Mononuclear cell (primary cell): ENCODE data around the gene BAIAP2L2. TPM values are rescaled to one million over a fixed set of nuclear protein-coding genes. Genes with fewer than 3 reads are reported as not detected.
"Not testable (repeated sequence)": the region's sequence is repeated elsewhere in the genome, so short reads cannot be mapped to it uniquely, and the experiment has no call there.

Experiments
- H3K27me3 ChIP-seq: 2 replicates; pipeline ENCODE4 v1.6.0; 2011; ENCODE audit warnings: low read length, control low read depth; ENCODE audit not compliant: insufficient read depth
- H3K4me1 ChIP-seq: 2 replicates; pipeline ENCODE4 v1.5.1; 2011; ENCODE audit warnings: mild to moderate bottlenecking, low read length, control low read depth; ENCODE audit not compliant: insufficient read depth
- H3K4me3 ChIP-seq: 2 replicates; pipeline ENCODE4 v1.5.1; 2011; ENCODE audit warnings: mild to moderate bottlenecking, low read length, moderate library complexity
- H3K9me3 ChIP-seq: 2 replicates; pipeline ENCODE4 v1.5.1; 2011; ENCODE audit warnings: low read depth, mild to moderate bottlenecking, control low read depth, low read length
- total RNA-seq: library from RNA; depleted of rRNA; stranded (reverse); fragments of >200 nt; gene quantifications from one replicate; pipeline ENCODE4 v1.2.3, GENCODE V29; 2012

The BAIAP2L2 gene
- total RNA-seq, 1 donor = 0.31 TPM

DNA sequence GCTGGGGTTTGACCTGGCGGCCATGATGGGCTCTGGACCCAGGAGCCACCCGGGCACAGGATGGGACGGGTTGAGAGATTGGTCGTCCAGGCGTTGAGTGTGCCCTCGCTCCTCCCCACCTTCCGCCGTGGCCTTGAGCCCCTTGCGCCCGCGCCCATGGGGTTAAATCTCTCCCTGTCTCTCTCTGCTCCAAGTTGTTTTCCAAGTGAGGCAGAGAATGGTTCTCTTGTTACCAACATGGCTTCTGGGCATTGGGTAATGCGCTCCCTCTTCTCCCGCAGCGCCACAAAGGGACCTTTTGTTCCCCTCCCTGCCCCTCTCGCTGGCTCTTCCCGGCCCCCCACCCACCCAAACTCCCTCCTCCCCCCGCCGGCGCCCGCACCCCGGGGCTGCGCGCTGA lies 72.1 kb downstream of the BAIAP2L2 start:
- Histone ChIP-seq H3K4me3 (no peak overlapping the region), H3K27me3 (no peaks in the 10 kb centered on the region), H3K9me3 (no peaks in the 10 kb centered on the region), H3K4me1 (peaks cover 31% of the 10 kb centered on the region)

DNA sequence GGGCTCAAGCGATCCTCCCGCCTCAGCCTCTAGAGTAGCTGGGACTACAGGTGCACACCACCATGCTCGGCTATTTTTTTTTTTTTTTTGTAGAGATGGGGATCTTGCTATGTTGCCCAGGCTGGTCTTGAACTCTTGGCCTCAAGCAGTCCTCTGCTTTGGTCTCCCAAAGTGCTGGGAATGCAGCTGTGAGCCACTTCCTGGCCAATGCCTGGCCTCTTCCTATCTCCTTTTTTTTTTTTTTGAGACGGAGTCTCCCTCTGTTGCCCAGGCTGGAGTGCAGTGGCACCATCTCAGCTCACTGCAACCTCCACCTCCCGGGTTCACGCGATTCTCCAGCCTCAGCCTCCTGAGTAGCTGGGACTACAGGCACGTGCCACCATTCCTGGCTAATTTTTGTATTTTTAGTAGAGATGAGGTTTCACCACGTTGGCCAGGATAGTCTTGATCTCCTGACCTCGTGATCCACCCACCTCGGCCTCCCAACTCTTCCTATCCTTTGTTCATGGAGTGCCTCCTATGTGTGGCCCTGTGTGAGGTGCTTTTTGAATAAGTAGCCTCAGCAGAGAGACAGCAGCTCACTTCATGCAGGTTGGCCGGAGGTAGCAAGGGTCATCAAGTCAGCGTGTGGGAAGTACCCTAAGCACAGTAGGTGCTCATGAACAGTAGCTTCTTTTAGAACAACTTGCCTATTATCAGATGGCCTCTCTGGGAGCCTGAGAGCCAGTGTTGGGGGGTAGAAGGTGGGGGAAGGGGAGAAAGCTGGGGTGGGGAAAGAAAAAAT lies 72.9 kb downstream of the BAIAP2L2 start:
- not testable (repeated sequence) for H3K9me3 ChIP-seq, H3K4me3 ChIP-seq, H3K27me3 ChIP-seq
- H3K4me1 ChIP-seq = peaks cover 26% of the 10 kb centered on the region

DNA sequence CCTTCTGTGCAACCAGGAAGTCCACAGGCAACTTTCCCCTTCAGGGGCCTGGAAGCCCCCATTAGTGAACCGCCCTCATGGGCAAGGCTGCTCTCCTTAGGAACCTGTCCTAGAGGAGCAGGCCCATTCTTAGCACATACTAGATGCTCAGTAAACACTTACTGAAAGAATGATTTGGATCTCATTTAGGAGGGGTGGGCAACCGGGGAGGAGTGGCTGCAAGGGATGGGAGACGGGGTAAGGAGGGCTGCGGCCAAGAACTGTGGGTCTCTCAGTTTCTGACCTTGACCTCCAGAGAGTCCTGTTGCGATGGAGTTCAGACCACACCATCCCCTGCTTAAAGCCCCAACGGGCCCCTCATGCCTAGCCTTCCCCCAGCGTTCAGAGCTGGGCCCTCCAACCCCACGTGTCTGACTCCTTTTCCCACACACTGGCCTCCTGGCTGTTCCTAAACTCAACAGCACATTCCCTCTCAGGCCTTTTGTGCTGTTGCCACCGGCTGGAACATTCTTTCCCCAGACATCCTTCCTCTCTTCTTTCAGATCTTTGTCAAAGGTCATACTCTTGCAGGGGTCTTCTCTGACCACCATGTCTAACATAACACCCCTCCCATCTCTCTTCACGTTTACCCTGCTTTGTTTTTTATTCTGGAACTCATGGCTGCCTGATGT lies 74.0 kb downstream of the BAIAP2L2 start:
- Histone ChIP-seq H3K4me1 (peaks cover 16% of the 10 kb centered on the region), H3K27me3 (no peaks in the 10 kb centered on the region), H3K9me3 (no peaks in the 10 kb centered on the region), H3K4me3 (no peak overlapping the region)

DNA sequence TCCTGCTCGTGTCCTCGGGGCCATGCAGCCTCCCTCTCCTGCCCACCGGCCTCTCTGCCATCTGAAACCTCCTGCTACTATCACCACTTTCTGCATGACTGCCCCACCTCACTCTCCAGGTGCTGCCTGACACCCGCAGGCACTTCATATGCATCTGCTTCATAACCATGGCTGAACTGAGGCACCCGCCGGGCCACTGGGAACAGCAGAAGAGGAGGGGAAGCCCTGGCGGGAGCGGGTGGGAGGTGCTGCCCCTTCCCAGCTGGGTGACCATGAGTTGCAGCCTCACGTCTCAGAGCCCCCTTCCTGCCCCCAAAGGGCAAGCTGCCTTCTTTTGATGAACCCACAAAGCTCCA lies 75.0 kb downstream of the BAIAP2L2 start:
- no peaks in the 10 kb centered on the region for H3K27me3 ChIP-seq
- H3K9me3 ChIP-seq = no peaks in the 10 kb centered on the region
- H3K4me1 ChIP-seq = peaks cover 14% of the 10 kb centered on the region
- no peak overlapping the region for H3K4me3 ChIP-seq

Other genes with a start within 250 kb of the BAIAP2L2 start
- 10.7 TPM for gene MICALL1, start 204.4 kb downstream of the BAIAP2L2 start, total RNA-seq
- not detected for gene C22orf23, start 157.1 kb downstream of the BAIAP2L2 start, total RNA-seq
- 8.4 TPM for gene POLR2F, start 157.0 kb downstream of the BAIAP2L2 start, total RNA-seq
- gene SOX10, start 126.1 kb downstream of the BAIAP2L2 start, total RNA-seq = not detected
- gene PICK1, start 53.3 kb downstream of the BAIAP2L2 start, total RNA-seq = 10.6 TPM
- not detected for gene SLC16A8, start 26.5 kb downstream of the BAIAP2L2 start, total RNA-seq
- 19.7 TPM for gene PLA2G6, start 71.1 kb upstream of the BAIAP2L2 start, total RNA-seq
- gene MAFF, start 91.3 kb upstream of the BAIAP2L2 start, total RNA-seq = 37.3 TPM
- 14.3 TPM for gene TMEM184B, start 162.3 kb upstream of the BAIAP2L2 start, total RNA-seq
- gene CSNK1E, start 206.7 kb upstream of the BAIAP2L2 start, total RNA-seq = 69.1 TPM